Activated naive CD8-positive, alpha-beta T cell treated with anti-CD3 and anti-CD28 coated beads, Interleukin-2, amount 10 ng/mL, durations not matched to agents 7 days and 5 days (primary cell): ENCODE measurements around the gene DESI1. TPM values are rescaled to one million over a fixed set of nuclear protein-coding genes. Genes with fewer than 3 reads are reported as not detected.
A peak's percentile ranks its signal among the peaks of the same experiment; 100 is the strongest.
"Not testable (repeated sequence)": the region's sequence is repeated elsewhere in the genome, so short reads cannot be mapped to it uniquely, and the experiment has no call there.

Experiments used
- ATAC-seq: fragments of 150-1000 bp; cut with Tn5 transposase; one replicate; pipeline ENCODE4 v1.10.0; 2021; ENCODE audit warnings: low read depth, moderate library complexity
- POLR2A ChIA-PET: fragments of 350-600 bp; sonication (Branson Sonifier 250); formaldehyde crosslinking; loops from one replicate; lab custom pipeline; 2021; ENCODE audit warnings: antibody characterized with exemption; lab: Charles Lee
- DNase-seq: peaks from one replicate; pipeline ENCODE4 v3.0.0; 2021
- H3K27ac Mint-ChIP-seq: one replicate; pipeline ENCODE4 v1.8.0; 2022; ENCODE audit warnings: mild to moderate bottlenecking, mixed read lengths
- H3K27me3 Mint-ChIP-seq: one replicate; pipeline ENCODE4 v1.8.0; 2022; ENCODE audit warnings: mild to moderate bottlenecking, moderate library complexity, mixed read lengths
- H3K36me3 Mint-ChIP-seq: one replicate; pipeline ENCODE4 v1.8.0; 2021; ENCODE audit warnings: mild to moderate bottlenecking, mixed read lengths
- H3K4me1 Mint-ChIP-seq: one replicate; pipeline ENCODE4 v1.8.0; 2021; ENCODE audit warnings: mixed read lengths
- H3K4me3 Mint-ChIP-seq: one replicate; pipeline ENCODE4 v1.8.0; 2022; ENCODE audit warnings: mild to moderate bottlenecking, moderate library complexity, mixed read lengths
- H3K9me3 Mint-ChIP-seq: one replicate; pipeline ENCODE4 v1.8.0; 2021; ENCODE audit warnings: mixed read lengths
- total RNA-seq, 2 experiments: library from RNA; stranded (reverse); gene quantifications; one replicate each; pipeline ENCODE4 v1.2.3, GENCODE V29; 2021

The DESI1 gene
- total RNA-seq, 2 experiments from 2014 or later, result 29.5 to 29.7 TPM

DNA sequence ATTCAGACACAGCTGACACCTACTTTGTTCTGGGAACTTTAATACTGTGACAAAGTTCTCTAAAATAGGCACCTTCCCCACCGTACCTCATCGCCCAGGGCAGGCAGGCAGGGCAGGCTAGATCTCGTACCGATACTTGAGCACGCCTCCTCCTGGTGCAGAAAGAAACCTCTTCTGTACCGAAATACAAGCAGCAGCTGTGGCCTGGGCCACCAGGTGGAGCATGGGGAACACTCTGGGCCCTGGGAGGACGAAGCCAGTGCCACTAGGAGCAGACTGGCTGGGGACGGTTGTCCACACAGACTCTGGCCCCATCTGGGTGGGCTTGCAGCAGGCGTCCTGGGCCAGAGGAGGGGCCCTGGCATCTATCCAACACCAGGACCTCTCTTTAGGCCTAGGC is 44.0 kb downstream of the DESI1 start:
- POLR2A ChIA-PET, result interaction anchor here (1.2 kb wide), 1 partner anchor 27 kb away, joined by 3 read pairs; no protein-coding TSS in a partner anchor
- ATAC-seq, result peak; percentile 63
- no peak overlapping the region for H3K4me3 Mint-ChIP-seq
- peak; percentile 53 for DNase-seq
- H3K27ac Mint-ChIP-seq, result no peak overlapping the region
- no peaks in the 10 kb centered on the region for H3K4me1 Mint-ChIP-seq
- no peaks in the 10 kb centered on the region for H3K9me3 Mint-ChIP-seq
- no peaks in the 10 kb centered on the region for H3K27me3 Mint-ChIP-seq
- peaks cover 3% of the 10 kb centered on the region for H3K36me3 Mint-ChIP-seq

- Mint-ChIP-seq H3K4me3 (no peak overlapping the region), H3K27ac (no peak overlapping the region), H3K27me3 (peaks cover 3% of the 10 kb centered on the region), H3K9me3 (no peaks in the 10 kb centered on the region), H3K36me3 (peaks cover 3% of the 10 kb centered on the region), H3K4me1 (no peaks in the 10 kb centered on the region)
- POLR2A ChIA-PET, result interaction anchor here (1.1 kb wide), 1 partner anchor 18 kb away, joined by 3 read pairs; no protein-coding TSS in a partner anchor
- DNase-seq, result no peak
- ATAC-seq, result no peak
Measured at GRCh38 chr22:41575533-41575932, 45.3 kb downstream of the DESI1 start.

GRCh38 chr22:41574847-41575381 is 45.9 kb downstream of the DESI1 start:
- no peak for ATAC-seq
- H3K27ac Mint-ChIP-seq, result no peak overlapping the region
- POLR2A ChIA-PET, result interaction anchor here (0.6 to 1.1 kb wide), 2 partner anchors 17 to 37 kb away, joined by 3 to 4 read pairs; no protein-coding TSS in a partner anchor
- peaks cover 2% of the 10 kb centered on the region for H3K36me3 Mint-ChIP-seq
- no peaks in the 10 kb centered on the region for H3K9me3 Mint-ChIP-seq
- H3K4me1 Mint-ChIP-seq, result no peaks in the 10 kb centered on the region
- H3K27me3 Mint-ChIP-seq, result peaks cover 3% of the 10 kb centered on the region
- no peak overlapping the region for H3K4me3 Mint-ChIP-seq
- DNase-seq, result no peak

- Mint-ChIP-seq H3K36me3 (no peaks in the 10 kb centered on the region), H3K4me3 (no peak overlapping the region), H3K27me3 (peaks cover 3% of the 10 kb centered on the region), H3K4me1 (no peaks in the 10 kb centered on the region), H3K27ac (no peak overlapping the region), H3K9me3 (no peaks in the 10 kb centered on the region)
- ATAC-seq, result no peak
- DNase-seq, result no peak
- POLR2A ChIA-PET, result no interaction called here
Measured at GRCh38 chr22:41573677-41574076, 47.2 kb downstream of the DESI1 start.

DNA sequence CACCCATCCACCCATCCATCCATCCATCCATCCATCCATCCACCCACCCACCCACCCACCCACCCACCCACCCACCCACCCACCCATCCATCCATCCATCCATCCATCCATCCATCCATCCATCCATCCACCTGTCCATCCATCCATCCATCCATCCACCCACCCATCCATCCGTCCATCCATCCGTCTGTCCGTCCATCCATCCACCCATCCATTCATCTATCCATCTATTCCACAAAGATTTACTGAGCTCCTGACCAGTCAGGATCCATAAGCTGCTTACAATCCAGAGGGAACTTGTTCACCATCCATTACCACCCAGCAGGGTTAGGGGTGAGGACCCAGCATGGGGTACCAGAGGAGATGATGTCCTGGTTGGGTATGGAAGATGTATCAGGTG is 48.5 kb downstream of the DESI1 start:
- H3K4me3 Mint-ChIP-seq, POLR2A ChIA-PET: not testable (repeated sequence)

DNA sequence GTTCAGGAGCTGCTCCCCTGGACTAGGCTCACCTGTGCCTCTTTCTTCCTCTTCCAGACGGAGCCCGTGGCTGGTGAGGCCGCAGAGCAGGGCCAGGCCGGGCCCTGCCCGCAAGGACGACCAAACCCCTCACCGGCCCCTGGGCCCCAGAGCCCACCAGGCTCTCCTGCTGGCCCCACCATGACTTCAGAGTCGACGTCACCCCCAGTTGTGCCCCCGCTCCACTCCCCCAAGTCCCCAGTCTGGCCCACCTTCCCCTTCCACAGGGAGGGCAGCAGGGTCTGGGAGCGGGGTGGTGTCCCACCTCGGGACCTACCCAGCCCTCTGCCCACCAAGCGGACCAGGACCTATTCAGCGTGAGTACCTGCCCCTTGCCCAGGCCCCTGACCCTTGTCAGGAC is 49.1 kb downstream of the DESI1 start:
- Mint-ChIP-seq H3K27ac (no peak overlapping the region), H3K9me3 (no peaks in the 10 kb centered on the region), H3K4me3 (no peak overlapping the region), H3K27me3 (peaks cover 3% of the 10 kb centered on the region), H3K36me3 (no peaks in the 10 kb centered on the region), H3K4me1 (no peaks in the 10 kb centered on the region)
- POLR2A ChIA-PET, result interaction anchor here (0.6 to 1.6 kb wide), 2 partner anchors 18 to 61 kb away, joined by 3 to 6 read pairs; partner anchors contain the start of gene PMM1
- no peak for DNase-seq
- no peak for ATAC-seq

More for the DNA sequence above, 48.5 kb downstream of the DESI1 start:
- H3K27ac Mint-ChIP-seq, H3K4me1 Mint-ChIP-seq, H3K36me3 Mint-ChIP-seq, ATAC-seq, H3K27me3 Mint-ChIP-seq, H3K9me3 Mint-ChIP-seq, DNase-seq: not testable (repeated sequence)

DNA sequence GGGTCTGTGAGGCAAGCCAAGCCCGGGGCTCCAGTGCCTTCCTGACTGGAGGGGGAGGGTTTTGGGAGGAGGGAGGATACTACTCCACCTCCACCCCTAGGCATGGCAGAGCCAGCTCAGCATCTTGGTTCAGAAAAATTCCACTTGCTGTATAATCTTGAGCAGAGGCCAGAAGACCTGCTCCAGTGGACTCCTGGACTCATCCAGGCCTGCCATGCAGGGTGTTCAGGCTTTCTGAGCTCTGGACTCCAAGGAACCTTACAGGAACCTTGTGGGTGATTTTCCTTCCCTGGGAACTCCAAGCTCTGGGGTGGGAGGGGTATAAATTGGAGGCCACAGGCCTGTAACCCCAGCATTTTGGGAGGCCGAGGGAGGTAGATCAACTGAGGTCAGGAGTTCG is 50.6 kb downstream of the DESI1 start:
- DNase-seq (no peak), ATAC-seq (no peak)
- Mint-ChIP-seq H3K4me3 (no peak overlapping the region), H3K4me1 (peaks cover 3% of the 10 kb centered on the region), H3K9me3 (no peaks in the 10 kb centered on the region), H3K27me3 (peaks cover 3% of the 10 kb centered on the region), H3K27ac (no peak overlapping the region), H3K36me3 (no peaks in the 10 kb centered on the region)
- POLR2A ChIA-PET, result interaction anchor here (1.6 kb wide), 1 partner anchor 19 kb away, joined by 6 read pairs; the partner anchor contains the start of gene PMM1

- POLR2A ChIA-PET, result no interaction called here
- H3K36me3 Mint-ChIP-seq, result no peaks in the 10 kb centered on the region
Measured at GRCh38 chr22:41568811-41569210, 52.0 kb downstream of the DESI1 start.

DNA sequence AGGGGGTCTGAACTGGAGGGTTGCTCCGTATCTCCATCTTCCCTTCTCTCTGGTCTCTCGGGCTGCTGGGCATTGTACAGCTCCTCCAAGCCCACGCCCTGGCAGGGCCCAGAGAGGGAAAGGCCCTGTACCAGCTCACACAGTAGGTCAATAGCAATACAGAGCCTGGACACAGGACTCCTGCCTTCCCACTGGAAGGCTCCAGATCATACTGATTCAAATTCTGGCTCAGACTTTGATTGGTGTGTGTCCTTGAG is 53.4 kb downstream of the DESI1 start:
- H3K9me3 Mint-ChIP-seq, result no peaks in the 10 kb centered on the region
- no peak for DNase-seq
- H3K36me3 Mint-ChIP-seq, result no peaks in the 10 kb centered on the region
- no peak for ATAC-seq
- H3K27me3 Mint-ChIP-seq, result peaks cover 8% of the 10 kb centered on the region
- no peak overlapping the region for H3K4me3 Mint-ChIP-seq
- peaks cover 3% of the 10 kb centered on the region for H3K4me1 Mint-ChIP-seq
- H3K27ac Mint-ChIP-seq, result no peak overlapping the region
- POLR2A ChIA-PET, result interaction anchor here (0.6 to 0.8 kb wide), 2 partner anchors 14 to 22 kb away, joined by 3 read pairs; partner anchors contain the start of gene PMM1

More at GRCh38 chr22:41568811-41569210, 52.0 kb downstream of the DESI1 start:
- H3K4me1 Mint-ChIP-seq, result peaks cover 3% of the 10 kb centered on the region
- H3K27ac Mint-ChIP-seq, result no peak overlapping the region
- no peak for DNase-seq
- ATAC-seq, result no peak
- peaks cover 3% of the 10 kb centered on the region for H3K27me3 Mint-ChIP-seq
- no peak overlapping the region for H3K4me3 Mint-ChIP-seq
- H3K9me3 Mint-ChIP-seq, result no peaks in the 10 kb centered on the region

- Mint-ChIP-seq H3K9me3 (no peaks in the 10 kb centered on the region), H3K27ac (no peak overlapping the region), H3K4me1 (peaks cover 3% of the 10 kb centered on the region), H3K36me3 (no peaks in the 10 kb centered on the region), H3K4me3 (no peak overlapping the region), H3K27me3 (peaks cover 17% of the 10 kb centered on the region)
- POLR2A ChIA-PET, result interaction anchor here (0.7 to 1.9 kb wide), 8 partner anchors 8 to 959 kb away, joined by 3 to 12 read pairs (median 4); partner anchors contain the start of genes DESI1, PMM1, XRCC6 and ZC3H7B
- ATAC-seq (peak; percentile 86), DNase-seq (no peak)
Measured at GRCh38 chr22:41565403-41566054, 55.3 kb downstream of the DESI1 start.

DNA sequence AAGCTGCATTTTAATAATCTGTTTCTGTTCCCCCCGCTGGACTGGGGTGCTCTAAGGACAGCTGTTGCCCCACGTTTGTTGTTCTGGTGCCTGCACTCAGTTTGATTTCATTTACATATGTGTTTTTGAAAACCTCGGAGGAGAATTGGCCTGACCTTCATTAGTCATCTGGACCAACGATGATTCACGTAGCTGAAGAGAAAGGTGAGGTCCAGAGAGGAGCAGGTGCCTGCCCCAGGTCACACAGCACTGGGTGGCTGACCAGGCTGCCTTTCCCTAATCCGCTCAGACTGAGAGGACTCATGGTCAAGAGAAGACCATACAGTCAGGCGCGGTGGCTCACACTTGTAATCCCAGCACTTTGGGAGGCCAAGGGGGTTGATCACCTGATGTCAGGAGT is 56.3 kb downstream of the DESI1 start:
- H3K27ac Mint-ChIP-seq, result no peak overlapping the region
- H3K27me3 Mint-ChIP-seq, result peaks cover 27% of the 10 kb centered on the region
- H3K4me3 Mint-ChIP-seq, result no peak overlapping the region
- ATAC-seq (no peak), DNase-seq (no peak)
- no peaks in the 10 kb centered on the region for H3K9me3 Mint-ChIP-seq
- no peaks in the 10 kb centered on the region for H3K36me3 Mint-ChIP-seq
- H3K4me1 Mint-ChIP-seq, result peaks cover 3% of the 10 kb centered on the region
- POLR2A ChIA-PET, result interaction anchor here (0.7 to 1.9 kb wide), 3 partner anchors 7 to 183 kb away, joined by 3 to 5 read pairs (median 4); partner anchors contain the start of gene PMM1

- Mint-ChIP-seq H3K27me3 (peaks cover 39% of the 10 kb centered on the region), H3K9me3 (no peaks in the 10 kb centered on the region), H3K4me3 (no peak overlapping the region), H3K36me3 (no peaks in the 10 kb centered on the region), H3K4me1 (peaks cover 3% of the 10 kb centered on the region), H3K27ac (no peak overlapping the region)
- DNase-seq (no peak), ATAC-seq (no peak)
- POLR2A ChIA-PET, result interaction anchor here (0.6 kb wide), 1 partner anchor 77 kb away, joined by 3 read pairs; no protein-coding TSS in a partner anchor
Measured at GRCh38 chr22:41563051-41563711, 57.7 kb downstream of the DESI1 start.

DNA sequence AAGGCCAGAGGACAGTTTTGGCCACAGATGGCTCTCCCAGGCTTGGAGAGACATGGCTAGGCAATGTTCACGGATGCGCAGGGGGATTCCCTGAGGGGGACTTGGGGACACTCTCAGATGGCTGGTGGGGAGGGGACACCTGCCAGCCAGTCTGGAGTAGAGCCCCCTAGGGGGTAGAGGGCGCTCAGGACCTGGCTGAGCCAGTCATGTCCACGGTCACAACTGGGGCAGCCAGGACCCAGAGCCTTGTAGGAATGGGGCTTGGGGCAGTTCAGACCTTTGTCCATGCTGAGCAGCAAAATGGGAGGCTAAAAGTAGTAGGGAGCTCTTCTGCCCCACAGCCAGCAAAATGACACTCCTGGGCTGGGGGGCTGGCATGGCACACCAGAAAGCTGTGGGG is 58.4 kb downstream of the DESI1 start:
- DNase-seq (no peak), ATAC-seq (no peak)
- no peak overlapping the region for H3K27ac Mint-ChIP-seq
- H3K27me3 Mint-ChIP-seq, result peaks cover 42% of the 10 kb centered on the region
- no peaks in the 10 kb centered on the region for H3K9me3 Mint-ChIP-seq
- H3K4me3 Mint-ChIP-seq, result no peak overlapping the region
- POLR2A ChIA-PET, result interaction anchor here (0.7 kb wide), 1 partner anchor 53 kb away, joined by 3 read pairs; no protein-coding TSS in a partner anchor
- peaks cover 3% of the 10 kb centered on the region for H3K4me1 Mint-ChIP-seq
- no peaks in the 10 kb centered on the region for H3K36me3 Mint-ChIP-seq
